Right lobe of liver (tissue), 6 donors: ENCODE data around the gene ATP6V1F. TPM values are rescaled to one million over a fixed set of nuclear protein-coding genes. Genes with fewer than 3 reads are reported as not detected.
"Not testable (repeated sequence)": the region's sequence is repeated elsewhere in the genome, so short reads cannot be mapped to it uniquely, and the experiment has no call there.

Experiments
- ATAC-seq, 4 donors: fragments of 200-7000 bp; cut with Tn5 transposase; one replicate each; pipeline ENCODE4 v1.9.1; 2020; ENCODE audit warnings: mild to moderate bottlenecking in 4 of 4, moderate library complexity in 4 of 4
- DNase-seq, 3 donors: peaks; one replicate each; pipeline ENCODE4 v3.0.0-alpha.2; 2020
- H3K27ac ChIP-seq, 3 donors: fragments of 200-600 bp; one replicate each; pipeline ENCODE4 v1.8.0; 2022
- H3K27me3 ChIP-seq, 2 donors: fragments of 200-600 bp; one replicate each; pipeline ENCODE4 v1.8.0; 2022
- H3K36me3 ChIP-seq, 4 donors: fragments of 200-600 bp; sonication (generic) in 1 of 4; one replicate each; pipeline versions ENCODE4 v1.5.1 to v1.8.0; 2017 to 2022; ENCODE audit warnings: control low read depth in 1 of 4
- H3K4me1 ChIP-seq, 4 donors: fragments of 200-600 bp; sonication (generic) in 1 of 4; one replicate each; pipeline versions ENCODE4 v1.5.1 to v1.8.0; 2017 to 2022; ENCODE audit warnings: control low read depth in 1 of 4
- H3K4me3 ChIP-seq, 3 donors: fragments of 200-600 bp; one replicate each; pipeline ENCODE4 v1.8.0; 2022
- H3K9me3 ChIP-seq, 4 donors: fragments of 200-600 bp; sonication (generic) in 1 of 4; one replicate each; pipeline versions ENCODE4 v1.5.1 to v1.8.0; 2017 to 2022; ENCODE audit warnings: control low read depth in 1 of 4
- POLR2A ChIP-seq: fragments of 450-650 bp; IDR thresholded peaks from one replicate; pipeline ENCODE4 v1.6.1; 2017; ENCODE audit warnings: antibody characterized with exemption, mild to moderate bottlenecking
- WGBS: methylation state at CpG from one replicate; pipeline ENCODE4 v1.1.6; 2018; ENCODE audit warnings: low coverage, low lambda C conversion rate; ENCODE audit not compliant: insufficient coverage; ENCODE audit errors: missing lambda C conversion rate; 5-methylcytosine and 5-hydroxymethylcytosine counted together
- intact Hi-C, 2 donors: fragments of 100-400 bp; cut with DNase I; formaldehyde crosslinking; loops; one replicate each; pipeline versions ENCODE4 v1.11.2 to v1.14.1; 2022
- total RNA-seq, 6 experiments: library from RNA; depleted of rRNA in 2 of 6; stranded (reverse); fragments of >200 nt in 2 of 6; fragmentation: NEBNext Ultra II Directional in 3 of 6; extraction: Animal tissue kit (Norgen Biotek cat#: 25700) in 3 of 6; gene quantifications; one replicate each; pipeline versions ENCODE4 v1.1.0 to v1.2.4, GENCODE V29; 2016 to 2023
- TF ChIP-seq, protein P1 (sequence below), 4 donors: fragments of 200-600 bp in 3 of 4; fragments of 450-650 bp in 1 of 4; IDR thresholded peaks; one replicate each; pipeline versions ENCODE4 v1.5.1 to v1.8.0; 2016 to 2022; ENCODE audit warnings: antibody characterized with exemption in 4 of 4, mild to moderate bottlenecking in 2 of 4
- donor health status: DM: no; HTN: yes; CAD: no.
- donor health status: DM: no; HTN: no; CAD: no.
- donor health status: DM: no; HTN: no; CAD: no.
- donor health status: DM: no; HTN: yes; CAD: no.
- donor health status: DM: no; HTN: yes; CAD: no.

ATP6V1F gene
- total RNA-seq, 6 experiments from 2014 or later, result 26.9 to 72.0 (median 38.9) TPM

- intact Hi-C loops, result loop anchor here in 1 of 2 donors (5.0 kb wide), 1 partner anchor 180 kb away; no protein-coding TSS in a partner anchor
- H3K4me1 ChIP-seq, result peaks cover 0 to 4% (median 0%) of the 10 kb centered on the region in 4 donors
- no peak overlapping the region for H3K4me3 ChIP-seq
- 33% methylated on average over 1 of the region's 3 CpGs for WGBS
- ATAC-seq (no peak), DNase-seq (no peak)
- no peaks in the 10 kb centered on the region for H3K36me3 ChIP-seq
- no peaks in the 10 kb centered on the region for H3K27me3 ChIP-seq
- H3K9me3 ChIP-seq, result no peaks in the 10 kb centered on the region
- TF ChIP-seq, protein P1, sequence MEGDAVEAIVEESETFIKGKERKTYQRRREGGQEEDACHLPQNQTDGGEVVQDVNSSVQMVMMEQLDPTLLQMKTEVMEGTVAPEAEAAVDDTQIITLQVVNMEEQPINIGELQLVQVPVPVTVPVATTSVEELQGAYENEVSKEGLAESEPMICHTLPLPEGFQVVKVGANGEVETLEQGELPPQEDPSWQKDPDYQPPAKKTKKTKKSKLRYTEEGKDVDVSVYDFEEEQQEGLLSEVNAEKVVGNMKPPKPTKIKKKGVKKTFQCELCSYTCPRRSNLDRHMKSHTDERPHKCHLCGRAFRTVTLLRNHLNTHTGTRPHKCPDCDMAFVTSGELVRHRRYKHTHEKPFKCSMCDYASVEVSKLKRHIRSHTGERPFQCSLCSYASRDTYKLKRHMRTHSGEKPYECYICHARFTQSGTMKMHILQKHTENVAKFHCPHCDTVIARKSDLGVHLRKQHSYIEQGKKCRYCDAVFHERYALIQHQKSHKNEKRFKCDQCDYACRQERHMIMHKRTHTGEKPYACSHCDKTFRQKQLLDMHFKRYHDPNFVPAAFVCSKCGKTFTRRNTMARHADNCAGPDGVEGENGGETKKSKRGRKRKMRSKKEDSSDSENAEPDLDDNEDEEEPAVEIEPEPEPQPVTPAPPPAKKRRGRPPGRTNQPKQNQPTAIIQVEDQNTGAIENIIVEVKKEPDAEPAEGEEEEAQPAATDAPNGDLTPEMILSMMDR (IDR thresholded peaks at IDR 0.05), result no peak
- no peak for TF ChIP-seq POLR2A
- H3K27ac ChIP-seq, result no peak overlapping the region
Measured at GRCh38 chr7:128912281-128912680, 49.6 kb downstream of the ATP6V1F start.

DNA sequence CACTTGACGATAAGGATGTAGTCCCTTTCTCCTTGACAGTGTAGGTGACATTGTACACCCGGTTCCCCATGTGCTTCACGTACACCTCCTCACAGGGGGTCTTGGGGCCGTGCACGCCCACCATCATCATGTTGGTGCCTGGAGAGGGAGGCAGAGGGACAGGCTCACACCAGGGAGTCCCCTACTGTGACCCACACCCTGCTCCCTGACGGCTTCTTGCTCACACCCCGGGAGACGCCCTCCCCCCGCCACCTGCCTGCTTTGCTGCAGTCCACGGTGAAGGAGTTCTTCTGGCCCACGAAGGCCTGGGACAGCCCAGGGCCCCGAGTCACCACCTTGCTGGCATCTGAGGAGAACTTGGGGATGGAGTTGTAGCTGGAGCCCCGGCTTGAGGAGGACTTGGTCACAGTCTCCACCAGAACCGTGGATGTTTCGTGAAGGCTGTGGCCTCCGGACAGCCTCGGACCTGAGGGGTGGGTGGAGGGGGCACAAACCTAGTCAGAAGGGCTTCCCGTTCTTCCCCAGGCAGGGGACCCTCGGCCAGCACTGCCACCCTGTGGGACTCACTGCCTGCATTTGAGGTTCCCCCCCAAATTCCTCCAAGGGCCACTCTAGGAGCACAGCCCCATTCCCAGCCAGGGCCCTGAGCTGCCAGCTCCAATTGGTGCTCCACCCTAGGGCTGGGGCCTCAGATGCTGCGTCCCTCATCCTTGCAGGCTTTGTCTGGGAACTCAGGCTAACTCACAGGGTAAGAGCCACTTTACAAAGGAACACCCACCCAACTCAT, 50.2 kb downstream of the ATP6V1F start:
- H3K4me3 ChIP-seq, H3K9me3 ChIP-seq, H3K27me3 ChIP-seq, DNase-seq, H3K4me1 ChIP-seq, H3K36me3 ChIP-seq, ATAC-seq, H3K27ac ChIP-seq: not testable (repeated sequence)
- intact Hi-C loops, result loop anchor here in 1 of 2 donors (5.0 kb wide), 1 partner anchor 179 kb away; no protein-coding TSS in a partner anchor
- WGBS, result 61% methylated on average over 3 of the region's 20 CpGs

- intact Hi-C loops, result loop anchor here in 1 of 2 donors (5.0 kb wide), 1 partner anchor 178 kb away; no protein-coding TSS in a partner anchor
- no peak overlapping the region for H3K27ac ChIP-seq
- no peaks in the 10 kb centered on the region for H3K9me3 ChIP-seq
- DNase-seq (no peak), ATAC-seq (no peak)
- H3K4me1 ChIP-seq, result peaks cover 0 to 4% (median 0%) of the 10 kb centered on the region in 4 donors
- WGBS, result 100% methylated on average over 1 of the region's 10 CpGs
- no peak for TF ChIP-seq POLR2A
- TF ChIP-seq, protein P1 (IDR thresholded peaks at IDR 0.05), result no peak
- H3K4me3 ChIP-seq, result no peak overlapping the region
- H3K27me3 ChIP-seq, result no peaks in the 10 kb centered on the region
- no peaks in the 10 kb centered on the region for H3K36me3 ChIP-seq
Measured at GRCh38 chr7:128913870-128914565, 51.4 kb downstream of the ATP6V1F start.

- no peaks in the 10 kb centered on the region for H3K36me3 ChIP-seq
- TF ChIP-seq, protein P1 (IDR thresholded peaks at IDR 0.05), result no peak
- TF ChIP-seq POLR2A, result no peak
- no peak for DNase-seq
- no CpG with 5 or more reads among the region's 11 CpGs for WGBS
- no peak overlapping the region for H3K4me3 ChIP-seq
- H3K9me3 ChIP-seq, result no peaks in the 10 kb centered on the region
- no peak overlapping the region for H3K27ac ChIP-seq
- ATAC-seq, result no peak
- intact Hi-C loops, result loop anchor here in 1 of 2 donors (5.0 kb wide), 1 partner anchor 178 kb away; no protein-coding TSS in a partner anchor
- H3K4me1 ChIP-seq, result peaks cover 0 to 4% (median 0%) of the 10 kb centered on the region in 4 donors
- H3K27me3 ChIP-seq, result no peaks in the 10 kb centered on the region
Measured at GRCh38 chr7:128914566-128915151, 52.0 kb downstream of the ATP6V1F start.
